ENCODE results near the gene MCF2L2.
"Not testable (repeated sequence)": the region's sequence is repeated elsewhere in the genome, so short reads cannot be mapped to it uniquely, and the experiment has no call there.

MCF2L2 gene, protein sequence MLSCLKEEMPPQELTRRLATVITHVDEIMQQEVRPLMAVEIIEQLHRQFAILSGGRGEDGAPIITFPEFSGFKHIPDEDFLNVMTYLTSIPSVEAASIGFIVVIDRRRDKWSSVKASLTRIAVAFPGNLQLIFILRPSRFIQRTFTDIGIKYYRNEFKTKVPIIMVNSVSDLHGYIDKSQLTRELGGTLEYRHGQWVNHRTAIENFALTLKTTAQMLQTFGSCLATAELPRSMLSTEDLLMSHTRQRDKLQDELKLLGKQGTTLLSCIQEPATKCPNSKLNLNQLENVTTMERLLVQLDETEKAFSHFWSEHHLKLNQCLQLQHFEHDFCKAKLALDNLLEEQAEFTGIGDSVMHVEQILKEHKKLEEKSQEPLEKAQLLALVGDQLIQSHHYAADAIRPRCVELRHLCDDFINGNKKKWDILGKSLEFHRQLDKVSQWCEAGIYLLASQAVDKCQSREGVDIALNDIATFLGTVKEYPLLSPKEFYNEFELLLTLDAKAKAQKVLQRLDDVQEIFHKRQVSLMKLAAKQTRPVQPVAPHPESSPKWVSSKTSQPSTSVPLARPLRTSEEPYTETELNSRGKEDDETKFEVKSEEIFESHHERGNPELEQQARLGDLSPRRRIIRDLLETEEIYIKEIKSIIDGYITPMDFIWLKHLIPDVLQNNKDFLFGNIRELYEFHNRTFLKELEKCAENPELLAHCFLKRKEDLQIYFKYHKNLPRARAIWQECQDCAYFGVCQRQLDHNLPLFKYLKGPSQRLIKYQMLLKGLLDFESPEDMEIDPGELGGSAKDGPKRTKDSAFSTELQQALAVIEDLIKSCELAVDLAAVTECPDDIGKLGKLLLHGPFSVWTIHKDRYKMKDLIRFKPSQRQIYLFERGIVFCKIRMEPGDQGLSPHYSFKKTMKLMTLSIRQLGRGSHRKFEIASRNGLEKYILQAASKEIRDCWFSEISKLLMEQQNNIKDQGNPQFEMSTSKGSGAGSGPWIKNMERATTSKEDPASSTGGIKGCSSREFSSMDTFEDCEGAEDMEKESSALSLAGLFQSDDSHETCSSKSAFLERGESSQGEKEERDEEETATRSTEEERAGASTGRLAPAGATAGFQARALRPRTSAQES

DNA sequence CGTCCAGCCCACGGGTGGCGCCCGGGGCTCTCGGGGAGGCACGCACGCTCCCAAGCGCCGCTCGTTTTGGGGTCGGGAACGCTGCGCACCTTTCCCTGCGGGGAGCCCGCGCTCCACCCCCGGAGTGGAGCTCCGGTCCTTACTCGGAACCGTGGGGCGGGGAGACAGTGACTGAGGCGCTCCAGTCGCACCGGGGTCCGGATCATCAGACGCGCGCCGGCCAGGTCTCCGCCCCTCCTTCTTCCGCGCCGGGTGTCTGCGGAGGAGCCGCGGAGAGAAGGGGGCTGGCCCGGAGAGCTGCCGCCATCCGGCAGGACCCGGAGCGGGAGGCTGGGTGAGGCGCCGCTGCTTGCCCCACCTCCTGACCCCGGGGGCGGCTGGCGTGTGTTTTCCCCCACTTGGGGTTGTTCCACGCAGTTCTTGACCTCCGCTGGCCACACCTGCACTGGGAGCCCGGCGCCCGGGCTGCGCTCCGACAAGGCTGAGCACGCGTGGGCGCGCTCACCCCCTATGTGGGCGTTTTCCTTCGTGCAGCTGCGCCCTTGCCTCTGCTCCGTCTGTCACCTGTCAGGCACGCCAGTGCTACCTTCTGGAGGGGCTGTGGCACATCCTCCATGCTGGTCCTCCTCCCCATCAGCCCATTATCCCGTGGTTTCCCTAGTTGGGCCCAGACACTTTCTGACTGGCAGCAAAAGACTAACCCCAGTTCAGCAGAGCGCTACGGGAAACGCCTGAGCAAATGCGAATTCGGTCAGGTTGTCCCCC, at the start of gene MCF2L2:
TSS of gene MCF2L2 (minus strand) at position 173 of the 765 bp plus-strand sequence. CDS start 642 bp downstream, outside the sequence.
- DNase-seq = peak; percentile 52

DNA sequence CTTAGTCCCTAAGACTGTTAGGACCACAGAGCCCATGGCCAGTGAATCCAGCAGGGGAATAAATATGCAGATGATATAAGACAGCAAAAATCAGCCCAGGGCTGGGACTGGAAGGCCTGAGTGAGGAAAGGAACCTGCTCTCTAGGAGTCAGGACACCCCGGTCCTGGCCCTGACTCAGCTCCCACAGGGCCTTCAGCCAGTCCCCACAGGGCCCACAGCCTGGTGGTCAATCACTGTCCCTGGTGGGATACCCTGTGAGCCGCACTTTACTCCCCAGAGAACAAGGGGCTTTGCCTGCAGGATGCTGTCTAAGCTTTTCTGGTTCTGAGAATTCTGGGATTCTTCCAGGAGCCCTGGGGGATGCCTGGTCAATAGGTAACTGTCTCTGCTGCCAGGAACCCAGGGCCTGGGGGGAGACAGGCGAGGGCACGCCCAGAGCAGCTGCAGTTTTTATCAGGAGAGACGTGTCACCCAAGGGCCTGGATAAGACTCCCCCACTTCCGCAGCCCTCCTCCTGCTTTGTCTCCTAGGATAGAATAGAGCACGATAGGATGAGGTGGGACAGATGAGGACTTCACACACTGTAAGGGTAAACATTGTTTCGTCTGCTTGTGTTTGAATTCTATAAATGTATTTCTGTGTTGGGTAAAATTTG, 49.5 kb upstream of the MCF2L2 start:
- no peak for DNase-seq

DNA sequence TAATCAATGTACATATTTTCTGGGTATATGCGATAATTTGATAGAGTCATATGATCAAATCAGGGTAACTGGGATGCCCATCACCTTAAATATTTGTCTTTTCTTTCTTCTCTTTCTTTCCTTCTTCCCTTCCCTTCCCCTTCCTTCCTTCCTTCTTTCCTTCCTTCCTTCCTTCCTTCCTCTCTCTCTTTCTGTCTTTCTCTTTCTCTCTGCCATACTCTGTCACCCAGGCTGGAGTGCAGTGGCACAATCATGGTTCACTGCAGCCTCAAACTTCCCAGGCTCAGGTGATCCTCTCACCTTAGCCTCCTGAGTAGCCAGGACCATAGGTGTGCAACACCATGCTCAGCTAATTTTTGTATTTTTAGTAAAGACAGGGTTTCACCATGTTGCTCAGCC, 47.3 kb upstream of the MCF2L2 start:
- DNase-seq = not testable (repeated sequence)

DNA sequence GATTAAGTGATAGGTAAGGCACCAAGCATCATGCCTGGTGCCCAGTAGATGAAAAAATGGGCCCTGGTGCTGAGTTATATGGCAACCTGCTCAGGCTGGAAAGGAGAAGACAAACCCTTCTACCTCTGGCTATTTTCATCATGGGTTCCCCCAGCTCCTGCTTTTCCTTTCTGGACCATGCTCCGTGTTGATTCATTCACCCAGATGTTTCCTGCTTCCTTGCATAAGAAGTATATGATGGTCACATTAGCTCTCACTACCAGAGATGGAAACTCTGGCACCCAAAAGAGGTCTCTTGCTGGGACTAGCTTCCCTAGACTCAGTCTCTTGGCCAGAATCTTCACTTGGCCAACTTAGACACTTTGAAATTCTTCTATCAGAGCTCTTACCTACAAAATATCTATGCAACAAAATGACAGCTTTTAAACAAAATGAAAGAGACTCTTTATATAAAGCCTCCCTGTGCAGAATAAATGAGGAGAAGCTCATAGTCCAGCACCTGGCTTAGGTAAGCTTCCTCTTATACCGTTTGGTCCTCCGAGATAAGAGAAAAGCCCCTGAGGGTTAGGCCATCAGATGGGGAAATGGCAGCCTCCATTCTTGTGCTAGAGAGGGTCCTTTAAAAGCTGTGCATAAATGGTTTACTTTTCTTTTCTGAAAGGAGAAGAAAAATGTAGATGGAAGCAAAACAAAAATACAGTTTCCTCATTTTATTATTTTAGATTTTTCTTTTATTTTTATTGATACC, 46.8 kb upstream of the MCF2L2 start:
- no peak for DNase-seq

DNA sequence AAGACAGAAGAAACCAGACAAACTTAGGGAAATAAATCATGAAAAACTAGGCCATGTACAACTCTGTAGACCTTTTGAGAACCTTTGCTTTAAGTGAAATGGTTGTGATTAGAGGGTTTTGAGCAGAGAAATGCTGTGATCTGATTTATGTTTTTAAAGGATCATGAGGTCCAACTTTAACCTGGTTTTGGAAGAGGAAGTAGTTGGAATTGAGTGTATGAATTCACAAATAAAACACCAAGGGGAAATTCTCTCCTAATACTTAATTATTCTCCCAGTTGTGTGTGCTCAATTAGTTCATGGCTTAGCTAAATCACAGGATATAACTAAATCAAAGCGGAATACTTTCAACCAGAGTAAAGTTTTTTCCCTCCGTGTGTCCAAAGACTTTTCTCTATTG, 45.5 kb upstream of the MCF2L2 start:
- DNase-seq = no peak

DNA sequence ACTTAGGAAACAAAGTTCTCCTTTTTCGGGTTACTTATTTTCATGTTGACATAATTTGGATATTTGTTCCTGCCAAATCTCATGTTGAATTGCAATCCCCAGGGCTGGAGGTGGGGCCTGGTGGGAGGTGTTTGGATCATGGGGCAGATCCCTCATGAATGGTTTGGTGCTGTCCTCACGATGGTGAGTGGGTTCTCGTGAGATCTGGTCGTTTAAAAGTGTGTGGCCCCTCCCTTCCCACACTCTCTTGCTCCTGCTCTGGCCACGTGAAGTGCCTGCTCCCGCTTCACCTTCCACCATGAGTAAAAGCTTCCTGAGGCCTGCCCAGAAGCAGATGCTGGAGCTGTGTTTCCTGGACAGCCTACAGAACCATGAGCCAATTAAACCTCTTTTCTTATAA, 43.7 kb upstream of the MCF2L2 start:
- DNase-seq = no peak

DNA sequence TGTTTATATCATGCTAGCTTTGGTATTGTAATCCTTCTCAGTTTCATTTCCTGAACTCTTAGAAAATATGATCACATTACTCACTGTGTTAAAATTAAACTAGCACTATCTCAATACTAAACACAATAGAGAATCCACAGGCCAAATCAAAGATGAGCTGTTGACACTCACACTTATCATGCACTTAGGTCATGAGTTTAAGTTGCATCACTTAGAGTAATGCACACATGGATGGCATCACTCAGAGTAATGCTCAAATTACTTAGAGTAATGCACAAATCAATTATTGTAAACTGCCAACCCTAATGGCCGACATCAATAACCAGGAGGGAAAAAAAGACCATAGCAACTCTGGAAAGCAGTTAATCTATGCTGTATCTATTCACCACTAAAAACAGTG, 40.0 kb upstream of the MCF2L2 start:
- no peak for DNase-seq

DNA sequence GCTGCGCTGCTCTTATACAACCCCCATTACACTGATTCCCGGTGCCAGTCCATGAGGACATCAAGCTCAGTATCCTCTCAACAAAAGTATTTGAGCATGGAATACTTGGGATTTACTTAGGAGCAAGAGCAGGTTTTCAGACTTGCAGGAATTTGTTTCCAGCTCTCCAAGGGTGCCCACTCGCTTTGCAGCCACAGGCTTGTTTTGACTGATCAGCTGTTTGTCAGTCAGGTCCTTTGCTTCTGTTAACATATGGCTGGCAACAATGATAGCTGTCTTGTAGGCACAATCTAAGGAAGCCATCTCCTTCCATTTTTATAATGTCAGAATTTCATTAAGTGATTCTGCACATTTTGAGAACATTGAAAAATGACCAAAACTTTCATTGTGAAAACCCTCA, 38.2 kb upstream of the MCF2L2 start:
- DNase-seq = no peak

DNA sequence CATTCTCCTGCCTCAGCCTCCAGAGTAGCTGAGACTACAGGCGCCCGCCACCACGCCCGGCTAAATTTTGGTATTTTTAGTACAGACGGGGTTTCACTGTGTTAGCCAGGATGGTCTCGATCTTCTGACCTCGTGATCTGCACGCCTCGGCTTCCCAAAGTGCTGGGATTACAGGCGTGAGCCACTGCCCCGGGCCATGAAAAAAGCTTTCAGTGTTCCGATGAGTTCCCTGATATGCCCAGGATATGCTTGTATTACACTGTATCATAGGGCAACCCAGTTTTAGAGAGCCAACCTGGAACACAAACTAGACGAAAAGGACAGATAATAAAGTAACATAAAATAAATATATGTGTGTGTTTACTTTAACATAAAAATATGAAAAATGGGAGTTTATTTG, 37.3 kb upstream of the MCF2L2 start:
- DNase-seq = not testable (repeated sequence)

DNA sequence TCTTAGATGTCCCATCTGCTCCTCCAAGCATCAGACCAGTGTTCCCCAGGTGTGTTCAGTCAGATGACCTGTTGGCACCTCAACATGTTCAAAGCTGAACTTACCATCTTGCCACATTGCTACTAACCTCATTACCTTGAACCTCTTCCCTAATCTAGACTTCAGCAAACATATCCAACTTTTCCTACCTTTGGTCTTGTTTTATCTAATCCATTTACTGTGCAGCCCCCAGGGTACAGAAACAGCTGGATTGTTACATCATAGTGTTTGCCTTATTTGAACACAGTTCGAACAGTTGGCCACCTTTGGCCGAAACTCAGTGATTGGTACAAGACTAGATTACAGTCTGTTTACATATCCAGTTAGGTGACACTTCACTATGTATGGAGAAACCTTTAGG, 36.1 kb upstream of the MCF2L2 start:
- no peak for DNase-seq

DNA sequence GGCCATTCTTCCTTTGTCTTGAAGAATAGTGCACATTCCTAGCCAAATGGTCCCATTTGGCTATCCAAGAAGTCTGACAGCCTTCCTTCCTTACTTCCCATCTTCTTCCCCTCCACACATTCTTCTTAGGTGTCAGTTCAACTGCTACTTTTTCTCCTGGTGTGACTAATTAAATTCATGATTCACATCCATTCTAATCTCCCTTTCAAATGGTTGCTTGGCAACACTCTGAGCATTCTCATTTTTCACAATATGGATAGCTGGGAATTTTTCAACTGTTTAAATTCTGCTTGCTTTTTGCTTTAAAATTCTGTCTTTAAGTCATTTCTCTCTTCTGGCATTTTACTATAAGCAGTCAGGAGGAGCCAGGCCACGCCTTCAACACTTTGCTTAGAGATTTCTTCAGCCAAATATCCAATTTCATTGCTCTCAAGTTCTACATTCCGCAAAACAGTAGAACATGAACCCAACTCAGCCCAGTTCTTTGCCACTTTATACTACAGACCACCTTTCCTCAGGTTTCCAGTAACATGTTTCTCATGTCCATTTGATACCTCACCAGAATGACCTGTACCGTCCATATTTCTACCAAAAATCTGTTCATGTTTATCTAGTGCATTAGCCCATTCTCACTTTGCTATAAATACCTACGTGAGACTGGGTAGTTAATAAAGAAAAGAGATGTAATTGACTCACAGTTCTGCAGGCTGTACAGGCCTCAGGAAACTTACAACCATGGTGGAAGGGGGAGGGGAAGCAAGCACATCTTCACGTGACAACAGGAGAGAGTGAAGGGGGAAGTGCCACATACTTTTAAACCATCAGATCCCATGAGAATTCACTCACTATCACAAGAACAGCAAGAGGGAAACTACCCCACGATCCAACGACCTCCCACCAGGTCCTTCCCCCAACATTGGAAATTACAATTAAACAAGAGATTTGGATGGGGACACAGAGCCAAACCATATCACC, 31.9 kb upstream of the MCF2L2 start:
- no peak for DNase-seq

DNA sequence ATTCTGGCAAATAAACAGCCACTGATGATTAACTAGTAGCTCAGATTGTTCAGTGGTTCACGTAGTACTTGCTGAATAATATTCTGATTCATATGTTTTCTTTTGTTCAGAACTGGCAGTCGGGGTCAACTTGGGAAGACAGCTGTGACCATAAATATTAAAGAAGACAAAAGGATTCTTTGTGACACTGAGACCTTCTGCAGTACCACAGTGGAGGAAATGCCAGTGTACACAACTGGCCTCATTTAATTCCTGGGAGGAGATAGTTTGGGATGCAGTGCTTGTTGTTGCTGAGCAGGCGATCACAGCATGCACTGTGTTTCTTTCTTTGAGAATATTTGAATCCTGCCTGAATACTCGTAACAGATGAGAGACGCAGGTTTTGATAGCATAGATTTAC, 26.7 kb upstream of the MCF2L2 start:
- no peak for DNase-seq

DNA sequence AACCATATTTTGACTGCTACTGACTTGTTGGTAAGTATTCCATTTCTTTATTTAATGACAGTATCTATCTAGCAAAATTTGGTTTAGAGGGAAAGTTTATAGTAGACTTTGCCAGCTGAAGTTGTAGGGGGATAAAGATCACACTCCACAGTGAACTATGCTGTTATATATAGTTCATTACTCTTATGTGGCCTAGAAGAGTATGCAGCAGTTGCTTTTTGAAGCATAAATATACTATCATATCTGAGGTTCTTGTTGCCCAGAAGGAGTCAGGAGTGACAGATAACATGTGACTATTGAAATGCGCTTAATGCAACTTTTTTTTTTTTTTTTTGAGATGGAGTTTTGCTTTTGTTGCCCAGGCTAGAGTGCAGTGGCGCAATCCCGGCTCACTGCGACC, 25.6 kb upstream of the MCF2L2 start:
- no peak for DNase-seq

DNA sequence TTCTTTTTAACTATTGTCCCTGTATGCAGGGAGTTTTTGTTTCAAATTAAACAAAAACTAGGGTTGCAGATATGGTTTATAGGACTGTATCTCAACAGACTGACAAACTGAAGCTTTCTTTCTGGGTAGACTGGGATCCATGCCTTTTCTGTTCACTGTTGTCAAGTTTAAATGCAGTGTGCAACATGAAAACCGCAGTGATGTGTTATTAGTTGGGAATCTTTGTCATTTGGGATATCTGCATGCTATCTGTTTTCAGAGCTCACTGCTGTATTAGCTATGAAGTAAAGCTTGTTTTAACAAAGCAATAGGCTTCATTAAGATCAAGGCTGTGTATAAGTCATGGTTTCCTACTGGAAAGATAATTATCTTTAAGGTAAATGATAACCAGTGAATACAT, 21.4 kb upstream of the MCF2L2 start:
- no peak for DNase-seq

DNA sequence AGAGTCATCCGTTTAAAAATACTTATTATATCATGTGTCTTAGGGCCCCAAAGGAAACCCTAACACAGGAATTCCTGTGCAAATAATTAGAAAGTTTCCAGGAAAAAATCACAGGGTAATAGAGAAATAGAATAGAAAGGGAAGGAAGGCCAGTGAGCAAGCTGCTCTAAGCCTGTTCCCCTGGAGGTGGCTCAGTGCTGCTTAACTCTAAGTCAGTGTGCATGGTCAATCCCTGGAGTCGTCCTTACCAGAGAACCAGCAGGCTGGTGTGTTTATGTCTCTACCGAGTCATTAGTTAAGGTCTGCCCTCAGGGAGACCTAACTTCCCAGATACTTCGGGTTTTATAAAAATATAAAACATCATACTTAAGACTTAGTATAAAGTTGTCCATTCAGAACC, 21.0 kb upstream of the MCF2L2 start:
- DNase-seq = no peak

DNA sequence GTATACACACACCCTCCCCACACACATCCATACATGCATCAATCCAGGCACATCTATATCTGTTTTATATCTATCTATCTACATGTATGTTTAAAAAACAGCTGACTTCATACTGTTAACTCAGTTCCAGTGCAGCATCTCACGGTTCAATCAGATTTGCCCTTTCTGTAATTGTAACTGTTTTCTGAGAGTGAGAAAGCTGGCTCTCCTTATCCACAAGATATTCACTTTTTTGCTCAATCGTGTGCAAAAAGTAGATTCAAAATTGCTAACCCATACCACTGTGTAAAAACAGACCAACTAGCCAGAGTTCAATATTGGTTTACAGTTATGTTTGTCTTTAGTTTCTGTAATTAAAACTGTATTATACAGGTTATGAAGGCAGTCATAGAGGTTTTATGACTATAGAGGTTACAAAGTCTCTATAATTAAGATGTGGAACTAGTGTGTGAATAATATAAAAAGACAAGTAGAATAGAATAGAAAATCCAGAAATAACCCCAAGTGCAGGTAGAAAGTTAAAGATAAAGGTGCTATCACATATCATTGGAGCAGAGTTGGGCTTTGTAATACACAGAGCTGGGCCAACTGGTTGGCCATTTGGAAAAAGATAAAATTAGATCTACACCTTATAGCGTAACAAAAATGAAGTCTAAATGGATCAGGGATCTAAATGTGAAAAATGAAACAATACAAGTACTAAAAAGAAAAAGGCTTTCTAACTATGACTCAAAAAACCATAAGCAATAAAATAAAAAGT, 20.1 kb upstream of the MCF2L2 start:
- no peak for DNase-seq

DNA sequence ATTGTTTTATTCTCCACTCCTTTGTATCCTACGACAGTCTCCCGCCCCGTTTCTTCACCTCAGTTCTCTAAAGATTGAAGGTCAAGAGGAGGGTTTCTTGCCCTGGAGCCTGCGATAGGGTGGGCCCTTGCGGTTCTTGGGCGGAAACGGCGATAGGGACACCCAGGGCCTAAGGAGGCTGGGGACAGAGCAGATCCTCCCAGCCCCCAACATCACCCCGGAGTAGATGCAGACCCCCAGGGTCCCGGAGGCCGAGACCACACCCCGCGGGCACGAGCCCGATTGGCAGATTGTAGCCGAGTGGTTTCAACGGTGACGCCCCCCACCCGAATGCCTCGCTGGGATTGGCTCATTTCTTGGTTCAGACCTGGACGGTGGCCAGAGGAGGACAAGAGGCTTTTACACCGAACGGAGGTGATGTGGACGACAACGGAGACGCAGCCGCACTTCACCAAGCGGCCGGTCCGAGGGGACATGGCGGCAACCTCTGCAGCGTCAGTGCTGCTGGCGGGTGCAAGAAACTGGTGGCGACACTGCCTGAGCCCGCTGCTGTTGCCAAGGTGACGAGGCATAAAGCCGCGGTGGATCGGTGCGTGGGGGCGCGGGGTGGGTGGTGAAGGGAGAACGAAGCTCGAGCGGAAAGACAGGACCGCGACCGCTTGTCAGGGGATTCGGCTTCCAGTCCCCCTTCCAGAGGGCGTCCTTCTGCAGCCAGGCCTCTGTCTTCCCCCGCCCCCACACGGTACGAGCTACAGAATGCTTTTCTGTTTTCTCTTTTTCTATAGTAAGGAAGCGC, 19.0 kb upstream of the MCF2L2 start:
- peak; percentile 91 for DNase-seq

DNA sequence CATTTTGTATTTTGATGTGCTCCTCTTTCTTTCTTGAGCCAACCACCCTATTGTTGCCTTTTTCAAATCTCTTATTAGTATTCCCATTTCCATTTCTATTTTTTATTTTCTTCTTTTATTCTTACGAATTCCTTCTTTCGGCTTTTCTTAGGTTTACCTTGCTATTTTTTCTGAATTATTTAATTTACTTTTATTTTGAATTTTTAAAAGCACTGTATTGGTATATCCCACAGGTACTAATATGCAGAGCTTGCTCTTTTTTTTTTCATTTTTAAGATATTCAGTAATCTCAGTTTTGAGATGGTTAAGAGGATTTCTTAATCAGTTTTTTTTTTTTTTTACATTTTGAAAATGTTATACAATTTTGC, 18.4 kb upstream of the MCF2L2 start:
- no peak for DNase-seq

DNA sequence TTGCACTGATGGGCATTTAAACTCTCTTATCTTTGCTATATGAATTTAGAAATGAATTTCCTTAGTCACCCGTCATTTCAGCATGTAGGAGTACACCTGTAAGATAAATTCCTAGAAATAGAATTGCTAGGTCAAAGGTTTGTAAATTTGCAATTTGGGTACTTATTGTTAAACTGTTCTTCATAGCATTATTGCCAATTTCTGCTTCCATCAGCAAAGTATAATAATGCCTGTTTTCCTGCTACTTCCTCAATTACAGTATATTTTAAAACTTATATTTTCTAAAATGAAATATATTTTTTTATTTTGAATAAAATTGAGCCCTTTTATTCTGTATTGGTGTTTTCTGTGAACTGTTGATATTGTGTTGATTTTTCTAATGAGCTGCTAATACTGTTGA, 16.3 kb upstream of the MCF2L2 start:
- DNase-seq = no peak

All from right forelimb (tissue), 1 donor.